Measurements from ENCODE around the gene KCTD20.
"Not testable (repeated sequence)": the region's sequence is repeated elsewhere in the genome, so short reads cannot be mapped to it uniquely, and the experiment has no call there.

Gene KCTD20

GRCh38 chr6:36442671-36443470 is at the start of gene KCTD20, which contains the start of gene PXT1:
Gene KCTD20, plus strand, starts transcription at chr6:36443000. Its CDS starts 27,098 bp downstream, at chr6:36470098.
Gene PXT1, minus strand, starts transcription at chr6:36442854. Its CDS starts 16,772 bp downstream, at chr6:36426082.
- Histone ChIP-seq H3K4me3 (peak within 1 kb of the TSS; percentile 80 to 99 (median 88)), H3K27ac (peak within 1 kb of the TSS; percentile 86 to 97 (median 95)), H3K4me1 (peaks cover 33 to 51% (median 39%) of the 10 kb centered on the region in 10 experiments), H3K9me3 (replicated peaks in 1 of 11) (peaks cover 0 to 11% (median 8%) of the 10 kb centered on the region in 11 experiments; a peak in 12 of 22 replicates), H3K27me3 (no peaks in the 10 kb centered on the region), H3K4me2 (peak within 1 kb of the TSS; percentile 84 to 96 (median 94)), H4K20me1 (peaks cover 0 to 26% (median 11%) of the 10 kb centered on the region in 11 experiments; a peak in 11 of 22 replicates), H3K36me3 (peaks cover 10 to 29% (median 16%) of the 10 kb centered on the region in 11 experiments; a peak in 20 of 22 replicates), H3K9ac (peak within 1 kb of the TSS; percentile 92 to 97 (median 94))
- TF ChIP-seq Cebpa-rat (IDR thresholded peaks at IDR 0.05), result no peak

- Histone ChIP-seq H3K36me3 (no peaks in the 10 kb centered on the region), H3K4me2 (no peak overlapping the region), H3K27ac (no peak overlapping the region), H3K4me3 (no peak overlapping the region), H4K20me1 (no peaks in the 10 kb centered on the region), H3K27me3 (no peaks in the 10 kb centered on the region), H3K9me3 (replicated peaks in 1 of 11) (peaks cover 0 to 12% (median 7%) of the 10 kb centered on the region in 11 experiments; a peak in 5 of 22 replicates), H3K9ac (no peak overlapping the region), H3K4me1 (no peaks in the 10 kb centered on the region)
- no peak for TF ChIP-seq Cebpa-rat (IDR thresholded peaks at IDR 0.05)
These were observed 42.8 kb upstream of the KCTD20 start for GRCh38 chr6:36399970-36400369.

GRCh38 chr6:36402481-36402880 is 40.3 kb upstream of the KCTD20 start:
- Histone ChIP-seq H3K4me2 (no peak overlapping the region), H3K4me3 (no peak overlapping the region), H3K4me1 (no peaks in the 10 kb centered on the region), H3K36me3 (no peaks in the 10 kb centered on the region), H3K27ac (no peak overlapping the region), H3K9ac (no peak overlapping the region), H4K20me1 (no peaks in the 10 kb centered on the region), H3K9me3 (replicated peaks in 1 of 11) (peaks cover 0 to 12% (median 7%) of the 10 kb centered on the region in 11 experiments; a peak in 5 of 22 replicates), H3K27me3 (no peaks in the 10 kb centered on the region)
- no peak for TF ChIP-seq Cebpa-rat (IDR thresholded peaks at IDR 0.05)

GRCh38 chr6:36404164-36404563 is 38.6 kb upstream of the KCTD20 start:
- Histone ChIP-seq H3K9ac (no peak overlapping the region), H3K4me2 (no peak overlapping the region), H3K27me3 (no peaks in the 10 kb centered on the region), H3K4me1 (no peaks in the 10 kb centered on the region), H3K4me3 (no peak overlapping the region), H3K9me3 (replicated peaks in 1 of 11) (peaks cover 0 to 11% (median 7%) of the 10 kb centered on the region in 11 experiments; a peak in 5 of 22 replicates), H3K36me3 (no peaks in the 10 kb centered on the region), H4K20me1 (no peaks in the 10 kb centered on the region), H3K27ac (no peak overlapping the region)
- no peak for TF ChIP-seq Cebpa-rat (IDR thresholded peaks at IDR 0.05)

- H3K4me2 ChIP-seq, H3K27ac ChIP-seq, H4K20me1 ChIP-seq, H3K36me3 ChIP-seq, H3K4me3 ChIP-seq, H3K9ac ChIP-seq, H3K27me3 ChIP-seq, H3K4me1 ChIP-seq: not testable (repeated sequence)
- peaks cover 22 to 34% (median 29%) of the 10 kb centered on the region in 11 experiments for H3K9me3 ChIP-seq (replicated peaks in 1 of 11)
These were observed 33.1 kb upstream of the KCTD20 start for GRCh38 chr6:36409718-36410117.

- Histone ChIP-seq H4K20me1 (no peaks in the 10 kb centered on the region), H3K4me1 (0 out of 20 replicates have a peak, but pooled peaks cover 0 to 4% (median 0%) of the 10 kb centered on the region in 10 experiments), H3K36me3 (no peaks in the 10 kb centered on the region), H3K4me3 (no peak overlapping the region), H3K4me2 (no peak overlapping the region), H3K27me3 (no peaks in the 10 kb centered on the region), H3K9me3 (replicated peaks in 1 of 11) (peaks cover 22 to 34% (median 29%) of the 10 kb centered on the region in 11 experiments), H3K9ac (no peak overlapping the region), H3K27ac (no peak overlapping the region)
- no peak for TF ChIP-seq Cebpa-rat (IDR thresholded peaks at IDR 0.05)
These were observed 29.0 kb upstream of the KCTD20 start for GRCh38 chr6:36413489-36414480.

GRCh38 chr6:36414481-36414880 is 28.3 kb upstream of the KCTD20 start:
- Histone ChIP-seq H3K27me3 (no peaks in the 10 kb centered on the region), H3K9me3 (replicated peaks in 1 of 11) (peaks cover 22 to 31% (median 29%) of the 10 kb centered on the region in 11 experiments), H3K4me1 (0 out of 20 replicates have a peak, but pooled peaks cover 0 to 4% (median 0%) of the 10 kb centered on the region in 10 experiments), H4K20me1 (no peaks in the 10 kb centered on the region), H3K4me3 (no peak overlapping the region), H3K36me3 (no peaks in the 10 kb centered on the region), H3K9ac (no peak overlapping the region), H3K27ac (no peak overlapping the region), H3K4me2 (no peak overlapping the region)
- no peak for TF ChIP-seq Cebpa-rat (IDR thresholded peaks at IDR 0.05)

GRCh38 chr6:36418558-36418957 is 24.2 kb upstream of the KCTD20 start:
- Histone ChIP-seq H3K27me3 (no peaks in the 10 kb centered on the region), H3K4me2 (no peak overlapping the region), H3K4me1 (peaks cover 8 to 16% (median 11%) of the 10 kb centered on the region in 10 experiments; a peak in 19 of 20 replicates), H3K36me3 (no peaks in the 10 kb centered on the region), H4K20me1 (no peaks in the 10 kb centered on the region), H3K9ac (no peak overlapping the region), H3K4me3 (no peak overlapping the region), H3K9me3 (replicated peaks in 1 of 11) (peaks cover 3 to 8% (median 6%) of the 10 kb centered on the region in 11 experiments; a peak in 21 of 22 replicates), H3K27ac (no peak overlapping the region)
- no peak for TF ChIP-seq Cebpa-rat (IDR thresholded peaks at IDR 0.05)
